ENCODE data around the gene RPL32.
A peak's percentile ranks its signal among the peaks of the same experiment; 100 is the strongest.
"Not testable (repeated sequence)": the region's sequence is repeated elsewhere in the genome, so short reads cannot be mapped to it uniquely, and the experiment has no call there.

The RPL32 gene

DNA sequence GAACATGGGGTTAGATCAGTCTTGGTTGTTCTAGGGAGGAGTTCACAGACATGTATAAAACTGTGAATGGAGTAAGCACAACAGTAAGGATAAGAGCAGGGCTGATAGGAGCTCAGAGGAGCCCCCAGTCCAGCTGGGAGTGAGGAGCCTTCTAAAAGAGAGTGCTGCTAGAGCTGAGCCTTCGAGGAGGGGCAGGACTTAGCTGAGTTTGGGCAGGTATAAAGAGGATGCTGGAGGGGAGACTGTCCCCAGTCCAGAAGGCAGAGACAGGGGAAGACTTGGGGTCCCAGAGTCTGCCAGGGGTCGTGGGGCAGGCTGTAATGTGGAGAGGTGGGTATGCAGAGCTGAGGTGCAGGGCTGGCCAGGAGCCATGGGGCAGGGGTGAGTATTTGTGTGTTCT lies 32.8 kb downstream of the RPL32 start:
- no peak for DNase-seq

DNA sequence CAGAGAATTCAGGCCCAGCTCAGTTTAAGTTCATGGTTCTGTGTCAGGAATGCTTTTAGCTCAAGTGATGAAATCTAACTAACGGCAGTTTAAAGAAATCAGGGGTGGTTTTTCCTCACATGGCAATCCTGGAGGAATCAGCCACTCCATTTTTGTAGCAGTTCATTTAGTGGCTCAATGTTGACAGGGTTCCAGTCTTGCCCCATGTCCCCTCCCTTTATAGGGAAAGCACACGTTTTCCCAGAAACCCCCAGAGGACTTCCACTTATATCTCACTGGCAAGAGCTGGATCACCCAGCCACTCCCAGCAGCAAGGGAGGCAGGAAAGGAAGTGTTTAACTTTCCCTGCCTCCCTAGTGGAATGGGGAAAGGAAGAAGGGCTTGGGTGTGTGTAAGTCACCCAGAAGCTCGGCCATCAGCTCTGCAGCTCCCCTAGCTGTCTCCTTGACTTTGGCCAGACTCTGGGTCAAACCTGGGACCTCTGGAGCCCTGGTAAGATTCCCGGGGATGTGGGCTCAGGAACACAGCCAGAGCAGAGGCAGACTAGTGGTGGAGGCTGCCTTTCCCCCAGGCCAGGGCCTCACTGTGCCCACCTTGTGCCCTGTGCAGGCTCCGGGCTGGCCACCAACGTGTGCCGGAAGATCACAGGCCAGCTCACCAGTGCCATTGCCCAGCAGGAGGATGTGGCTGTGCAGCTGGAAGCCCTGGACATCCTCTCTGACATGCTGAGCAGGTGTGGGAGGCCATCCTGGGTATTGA lies 33.6 kb downstream of the RPL32 start:
- no peak for DNase-seq

DNA sequence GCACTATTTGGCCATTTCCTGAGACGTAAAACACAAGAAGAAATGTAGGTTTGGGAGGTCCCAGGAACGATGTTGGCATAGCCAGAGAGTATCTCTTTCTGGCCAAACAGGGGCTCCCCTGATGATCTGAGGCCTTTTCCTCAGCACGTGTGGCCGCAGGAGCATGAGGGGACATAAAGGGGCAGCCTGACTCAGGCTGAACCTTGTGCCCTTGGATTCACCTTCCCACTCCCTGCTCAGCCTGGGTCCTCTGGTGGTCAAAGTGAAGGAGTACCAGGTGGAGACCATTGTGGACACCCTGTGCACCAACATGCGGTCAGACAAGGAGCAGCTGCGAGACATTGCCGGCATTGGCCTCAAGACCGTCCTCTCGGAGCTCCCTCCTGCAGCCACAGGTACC lies 34.3 kb downstream of the RPL32 start:
- no peak for DNase-seq

DNA sequence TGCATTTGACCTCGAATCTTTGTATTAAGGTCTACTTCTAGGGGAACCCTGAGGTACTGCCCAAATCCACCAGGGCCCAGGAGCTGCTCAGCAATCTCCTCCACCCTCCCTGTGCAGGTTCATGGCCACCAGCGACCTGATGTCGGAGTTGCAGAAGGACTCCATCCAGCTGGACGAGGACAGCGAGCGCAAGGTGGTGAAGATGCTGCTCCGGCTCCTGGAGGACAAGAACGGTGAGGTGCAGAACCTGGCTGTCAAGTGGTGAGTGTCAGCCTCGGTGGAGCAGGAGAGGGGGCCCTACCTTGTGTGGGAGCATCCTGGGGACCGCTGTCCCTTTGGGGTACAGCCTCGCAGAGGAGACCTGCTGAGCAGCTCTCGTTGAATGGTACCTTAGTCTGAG lies 38.0 kb downstream of the RPL32 start:
- DNase-seq: no peak

DNA sequence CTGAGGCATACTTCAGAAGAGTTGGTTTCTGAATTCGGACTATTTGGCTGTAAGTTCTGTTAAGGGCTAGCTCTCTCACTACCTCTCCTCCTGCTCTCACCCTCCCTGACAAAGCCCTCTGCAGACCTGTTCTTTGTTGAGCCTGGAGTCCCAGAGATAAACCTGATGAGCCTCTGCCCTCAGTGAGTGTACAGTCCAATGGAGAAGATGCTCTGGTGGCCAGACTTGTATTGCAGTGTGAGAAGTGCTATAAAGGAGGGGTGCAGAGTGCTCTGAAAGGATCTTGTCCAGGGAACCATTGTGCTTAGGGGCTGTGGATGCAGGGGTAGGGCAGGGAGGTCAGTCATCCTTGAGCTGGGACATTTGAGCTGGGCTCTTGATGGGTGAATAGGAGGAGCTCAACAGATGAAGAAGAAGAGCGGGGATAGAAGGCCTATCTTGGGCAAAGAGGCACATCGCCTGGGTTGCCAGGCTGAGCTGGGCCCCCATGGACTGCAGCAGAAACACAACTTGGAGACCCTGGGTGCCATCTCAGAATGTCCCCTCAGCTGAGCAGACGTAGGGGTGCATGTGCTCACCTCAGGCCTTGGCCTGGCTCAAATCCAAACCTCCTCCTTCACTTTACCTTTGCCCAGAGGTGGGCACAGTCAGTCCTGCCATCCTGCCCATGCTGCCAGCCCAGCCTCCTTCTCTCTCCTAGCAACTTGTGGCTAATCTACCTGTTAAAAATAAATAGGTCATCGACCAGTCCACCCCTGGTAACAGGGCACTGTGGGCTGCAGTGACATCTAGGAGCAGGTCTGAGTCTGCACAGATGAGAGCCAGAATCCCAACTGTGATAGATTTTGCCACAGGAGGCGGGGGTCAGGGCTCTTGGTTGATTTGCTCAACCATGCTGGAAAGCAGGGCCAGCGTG lies 41.6 kb downstream of the RPL32 start:
- no peak for DNase-seq

DNA sequence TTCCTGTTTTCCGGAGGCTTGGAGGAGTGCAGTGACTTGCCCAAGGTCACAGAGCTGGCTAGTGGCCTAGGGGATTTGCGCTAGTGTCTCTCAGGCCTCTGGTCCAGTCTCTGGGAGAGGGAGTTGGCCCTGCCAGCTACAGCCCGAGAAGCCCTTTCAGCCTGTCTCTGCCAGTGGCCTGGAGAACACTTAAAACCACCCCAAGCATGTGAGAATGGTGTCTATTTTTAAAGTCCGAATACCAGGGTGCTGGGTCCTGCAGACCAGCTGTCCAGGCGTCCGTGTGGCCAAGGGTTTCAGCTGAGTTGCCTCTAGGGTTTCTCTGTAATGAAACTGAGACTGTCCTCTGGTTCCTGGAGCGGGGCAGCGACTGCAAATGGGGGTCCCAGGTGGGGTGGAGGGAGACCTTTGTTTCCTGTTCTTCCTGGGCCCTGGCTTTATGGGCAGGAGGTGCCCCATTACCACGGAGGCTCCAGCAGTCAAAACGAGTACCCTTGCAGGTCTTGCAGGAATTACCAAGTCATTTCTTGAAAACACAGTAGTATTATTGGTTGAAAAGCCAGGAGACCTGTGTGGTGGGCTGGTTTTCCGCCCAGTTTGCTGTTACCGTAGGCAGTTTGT lies 42.7 kb downstream of the RPL32 start:
- DNase-seq: no peak

DNA sequence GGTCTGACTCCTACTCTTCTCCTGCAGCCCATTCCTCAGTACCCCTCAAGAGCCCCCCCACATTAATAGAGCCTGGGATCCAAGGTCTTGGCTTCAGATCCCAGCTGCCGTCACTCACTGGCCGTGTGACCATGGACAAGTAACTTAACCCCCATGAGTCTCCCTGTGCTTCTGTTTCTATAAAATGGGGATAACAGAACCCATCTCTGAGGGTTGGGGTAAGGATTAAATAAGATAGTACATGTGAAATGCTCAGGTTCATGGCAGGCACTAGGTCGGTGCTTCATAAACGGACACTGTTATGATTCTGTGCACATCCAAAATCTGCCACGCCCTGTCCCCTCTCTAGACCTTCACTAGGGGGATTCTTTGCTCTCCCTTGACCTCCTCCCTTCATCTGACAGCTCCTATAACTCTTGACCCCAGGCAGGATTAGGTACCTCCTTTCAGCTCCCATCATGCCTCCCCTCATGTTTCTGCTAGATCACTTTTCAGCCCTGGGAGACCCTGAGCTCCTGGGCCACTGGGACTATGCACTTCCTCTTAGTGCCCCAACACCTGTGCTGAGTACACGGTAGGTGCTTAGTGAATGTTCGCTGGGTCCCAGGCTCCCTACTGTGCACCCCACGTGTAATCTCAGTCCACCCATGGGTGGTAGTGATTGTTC lies 43.3 kb downstream of the RPL32 start:
- DNase-seq: no peak

DNA sequence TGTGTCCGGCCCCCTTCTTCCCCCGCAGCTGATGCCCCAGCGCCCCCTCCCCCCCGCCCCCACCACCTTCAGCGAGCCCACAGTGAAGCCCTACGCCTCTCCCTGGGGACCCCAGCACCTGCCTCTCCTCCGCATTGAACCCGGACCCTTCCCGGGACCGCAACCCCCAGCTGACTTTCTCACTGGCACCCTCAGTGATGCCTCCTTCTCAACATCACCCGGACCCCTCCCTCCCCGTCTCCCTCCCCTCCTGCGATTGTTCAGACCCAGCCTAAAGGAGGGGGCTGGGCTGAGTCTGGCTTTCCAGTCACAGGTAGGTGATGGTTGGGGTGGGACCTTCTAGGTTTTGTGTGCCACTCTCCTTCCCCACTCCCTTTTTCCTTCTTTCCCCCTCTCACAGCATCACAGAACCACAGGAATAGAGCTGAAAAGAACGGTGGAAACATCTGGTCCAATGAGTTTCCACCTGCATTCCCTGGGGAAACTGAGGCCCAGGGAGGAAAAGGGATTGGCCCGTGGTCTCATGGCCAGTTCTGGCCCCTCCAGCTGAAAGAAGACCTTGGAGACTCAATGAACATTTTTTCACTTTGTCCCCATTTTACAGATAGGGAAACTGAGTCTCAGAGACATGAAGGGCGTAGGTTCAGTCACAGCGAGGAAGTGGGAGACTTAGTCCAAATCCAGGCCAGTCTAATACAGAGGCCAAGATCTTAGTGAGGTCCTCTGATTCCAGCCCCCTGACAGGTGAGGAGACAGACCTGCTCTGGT lies 44.1 kb downstream of the RPL32 start:
- no peak for DNase-seq

DNA sequence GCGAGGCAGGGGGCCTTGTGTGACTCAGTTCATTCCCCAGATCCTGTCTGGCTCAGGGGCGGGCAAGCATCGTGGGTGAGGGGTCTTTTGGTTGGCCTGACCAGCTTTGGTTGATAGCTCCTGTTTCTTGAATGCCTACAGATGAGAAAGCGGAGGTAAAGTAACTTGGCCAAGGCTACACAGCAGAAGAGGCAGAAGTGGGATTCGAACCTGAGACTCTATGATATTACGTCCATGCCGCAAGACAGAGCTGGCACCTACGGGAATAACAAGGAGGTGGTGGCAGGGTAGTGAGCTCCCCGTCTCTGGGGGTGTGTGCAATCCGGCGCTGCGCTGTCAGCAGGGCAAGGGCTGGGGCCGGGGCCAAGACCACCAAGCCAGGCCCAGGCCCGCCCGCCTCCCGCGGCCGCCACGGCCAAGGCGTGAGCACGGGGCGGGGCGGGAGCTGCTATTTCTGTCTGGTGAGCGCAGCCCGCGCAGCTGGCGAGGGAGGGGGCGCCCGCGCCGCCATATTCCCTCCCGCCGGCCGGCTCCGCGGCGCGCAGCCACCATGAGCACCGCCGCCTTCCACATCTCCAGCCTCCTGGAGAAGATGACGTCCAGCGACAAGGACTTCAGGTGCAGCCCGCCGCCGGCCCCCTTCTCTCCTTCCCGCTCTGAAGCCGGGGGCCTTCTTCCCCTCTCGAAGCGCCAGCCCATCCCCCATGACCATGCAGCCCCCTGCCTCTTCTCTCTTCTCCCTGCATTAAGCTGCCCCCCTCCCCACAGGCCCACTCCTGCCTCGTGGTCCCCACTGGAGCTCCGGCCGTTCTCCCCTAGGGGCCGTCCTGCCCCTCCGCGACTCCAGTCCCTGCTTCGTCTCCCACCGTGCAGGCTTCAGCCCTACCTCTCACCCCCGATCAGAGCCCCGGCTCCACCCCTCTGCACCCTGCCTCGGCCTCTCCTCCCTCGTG lies 44.9 kb downstream of the RPL32 start, which contains the start of gene CAND2:
Gene CAND2 (plus strand): TSS at position 510 of the 953 bp plus-strand sequence. CDS start 41 bp downstream, at position 551.
- DNase-seq: peak; percentile 39

DNA sequence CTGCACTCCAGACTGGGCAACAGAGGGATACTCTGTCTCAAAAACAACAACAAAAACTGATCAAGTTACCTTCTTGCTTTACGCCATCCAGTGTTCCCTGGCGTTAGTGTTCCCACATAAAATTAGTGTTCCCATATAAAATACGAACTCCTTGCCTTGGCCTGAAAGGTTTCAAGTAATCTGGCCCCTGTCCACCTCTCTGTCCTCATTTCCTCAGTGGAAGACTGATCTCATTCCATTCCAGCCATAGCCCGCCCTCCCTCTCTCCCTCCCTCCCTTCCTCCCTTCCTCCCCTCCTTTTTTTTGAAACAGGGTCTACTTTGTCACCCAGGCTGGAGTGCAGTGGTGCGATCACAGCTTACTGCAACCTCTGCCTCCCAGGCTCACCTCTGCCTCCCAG lies 47.7 kb downstream of the RPL32 start:
- no peak for DNase-seq

DNA sequence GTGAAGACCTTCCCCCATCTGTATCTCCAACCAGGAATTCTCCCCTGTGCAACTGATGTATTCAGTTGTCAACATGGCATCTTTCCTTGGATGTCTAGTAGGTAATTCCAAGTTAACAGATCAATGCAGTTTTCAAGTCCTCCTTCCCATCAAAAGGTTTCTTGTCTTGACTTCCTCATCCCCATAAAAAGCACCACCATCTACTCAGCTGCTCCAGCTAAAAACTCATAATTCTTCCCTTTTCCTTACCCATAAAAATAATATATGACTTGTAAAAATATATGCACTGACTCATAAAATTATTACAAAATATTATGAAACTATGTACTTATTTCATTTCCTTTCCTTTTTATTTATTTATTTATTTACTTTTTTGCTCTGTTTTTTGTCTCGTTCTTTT lies 49.9 kb downstream of the RPL32 start:
- no peak for DNase-seq

DNA sequence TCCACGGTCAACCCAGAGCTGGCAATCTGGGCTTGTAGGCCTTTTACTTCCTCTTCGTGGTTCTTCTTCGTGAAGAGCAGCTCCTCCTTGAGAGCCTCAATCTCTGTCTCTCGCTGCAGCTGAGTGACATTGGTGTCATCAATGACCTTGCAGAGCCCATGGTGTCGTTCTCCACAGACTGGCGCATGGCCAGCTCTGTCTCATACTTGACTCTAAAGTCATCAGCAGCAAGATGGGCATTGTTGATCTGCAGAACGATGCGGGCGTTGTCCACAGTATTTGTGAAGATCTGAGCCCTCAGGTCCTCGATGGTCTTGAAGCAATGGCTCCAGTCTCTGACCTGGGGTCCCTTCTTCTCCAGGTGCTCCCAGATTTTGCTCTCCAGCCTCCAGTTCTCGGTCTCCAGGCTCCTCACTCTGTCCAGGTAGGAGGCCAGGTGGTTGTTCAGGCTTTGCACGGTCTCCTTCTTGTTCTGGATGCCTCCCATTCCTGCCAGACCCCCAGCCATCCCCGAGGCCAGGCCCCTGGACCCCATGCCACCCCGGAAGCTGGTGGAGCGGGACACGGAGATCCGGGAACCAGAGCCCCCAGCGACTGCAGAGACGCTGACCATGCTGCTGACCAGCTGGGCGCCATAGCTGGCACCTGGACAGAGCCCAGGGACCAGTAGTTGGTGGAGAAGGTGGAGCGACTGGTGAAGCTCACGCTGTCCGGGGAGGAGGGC lies 53.2 kb downstream of the RPL32 start:
- DNase-seq: not testable (repeated sequence)

DNA sequence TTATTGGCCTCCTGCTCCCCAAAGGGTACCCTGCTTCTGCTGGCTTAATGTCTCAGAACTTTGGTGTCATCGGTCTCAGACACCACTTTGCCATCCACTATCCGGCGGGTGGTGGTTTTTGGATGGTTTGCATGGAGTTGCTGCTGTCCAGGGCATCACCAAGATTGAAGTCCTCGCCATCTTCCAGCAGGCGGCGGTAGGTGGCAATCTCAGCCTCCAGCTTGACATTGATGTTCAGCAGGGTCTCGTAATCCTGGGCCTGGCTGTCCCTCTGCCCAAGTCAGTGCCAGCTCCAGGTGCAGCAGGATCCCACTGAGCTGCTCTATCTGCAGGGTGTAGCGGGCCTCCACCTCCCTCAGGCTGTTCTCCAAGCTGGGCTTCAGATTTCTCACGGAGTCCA lies 54.0 kb downstream of the RPL32 start:
- not testable (repeated sequence) for DNase-seq

DNA sequence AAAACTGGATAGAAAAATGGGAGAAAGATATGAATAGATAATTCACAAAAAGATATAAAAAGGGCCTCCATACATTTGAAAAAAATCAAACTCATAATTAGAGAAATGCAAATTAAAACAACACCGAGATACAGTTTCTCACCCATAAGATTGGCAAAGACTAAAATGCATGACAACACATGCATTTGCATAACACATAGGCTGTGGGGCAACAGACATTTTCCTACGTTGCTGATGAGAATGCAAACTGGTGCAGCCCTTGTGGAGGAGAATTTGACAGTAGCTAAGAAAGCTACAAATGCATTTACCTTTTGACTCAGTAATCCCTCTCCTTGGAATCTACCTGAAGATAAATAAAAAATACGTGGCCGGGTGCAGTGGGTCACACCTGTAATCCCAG lies 56.3 kb downstream of the RPL32 start:
- DNase-seq: no peak

Data from NCI-H2227 treated with DMSO at 0.1 percent for 48 hours (cell line).